Neural progenitor cell (in vitro differentiated cells): ENCODE data around the gene NHSL1. TPM values are rescaled to one million over a fixed set of nuclear protein-coding genes. Genes with fewer than 3 reads are reported as not detected.

Source experiments
- DNase-seq: peaks from one replicate; pipeline ENCODE4 v3.0.0-alpha.2; 2016; ENCODE audit warnings: low spot score
- H2AFZ ChIP-seq: fragments of 200-600 bp; sonication (generic); replicated peaks from 2 replicates; pipeline ENCODE4 v1.6.1; 2016; ENCODE audit warnings: antibody characterized with exemption
- H3F3A ChIP-seq: fragments of 200-600 bp; sonication (generic); 2 replicates; pipeline ENCODE4 v1.6.1; 2016; ENCODE audit warnings: antibody characterized with exemption, low read depth
- H3K27ac ChIP-seq: fragments of 200-600 bp; sonication (generic); 2 replicates; pipeline ENCODE4 v1.5.1; 2016; ENCODE audit warnings: mild to moderate bottlenecking
- H3K27me3 ChIP-seq: fragments of 200-600 bp; sonication (generic); 2 replicates; pipeline ENCODE4 v1.6.1; 2016; ENCODE audit warnings: mild to moderate bottlenecking, moderate library complexity
- H3K36me3 ChIP-seq: fragments of 200-600 bp; sonication (generic); 2 replicates; pipeline ENCODE4 v1.5.1; 2016
- H3K4me1 ChIP-seq: fragments of 200-600 bp; sonication (generic); 2 replicates; pipeline ENCODE4 v1.6.1; 2016; ENCODE audit warnings: mixed run types
- H3K4me2 ChIP-seq: fragments of 200-600 bp; sonication (generic); 2 replicates; pipeline ENCODE4 v1.6.1; 2016
- H3K4me3 ChIP-seq: fragments of 200-600 bp; sonication (generic); 2 replicates; pipeline ENCODE4 v1.5.1; 2016
- H3K79me2 ChIP-seq: fragments of 200-600 bp; sonication (generic); 2 replicates; pipeline ENCODE4 v1.6.1; 2016; ENCODE audit warnings: low read depth
- H3K9ac ChIP-seq: fragments of 200-600 bp; sonication (generic); 2 replicates; pipeline ENCODE4 v1.6.1; 2016
- H3K9me3 ChIP-seq: fragments of 200-600 bp; sonication (generic); 2 replicates; pipeline ENCODE4 v1.5.1; 2016; ENCODE audit warnings: low read depth
- H4K20me1 ChIP-seq: fragments of 200-600 bp; sonication (generic); 2 replicates; pipeline ENCODE4 v1.6.1; 2016; ENCODE audit warnings: low read depth
- H3K27ac Mint-ChIP-seq: 3 replicates; pipeline ENCODE4 v1.8.0; 2021; ENCODE audit warnings: mixed read lengths
- H3K27me3 Mint-ChIP-seq: 2 replicates; pipeline ENCODE4 v1.8.0; 2022; ENCODE audit warnings: low read depth, mild to moderate bottlenecking, inconsistent platforms, moderate library complexity, mixed read lengths; ENCODE audit not compliant: insufficient read depth
- H3K36me3 Mint-ChIP-seq: 3 replicates; pipeline ENCODE4 v1.8.0; 2021; ENCODE audit warnings: mixed read lengths
- H3K4me1 Mint-ChIP-seq: 3 replicates; pipeline ENCODE4 v1.8.0; 2021; ENCODE audit warnings: mixed read lengths
- H3K4me3 Mint-ChIP-seq: 3 replicates; pipeline ENCODE4 v1.8.0; 2021; ENCODE audit warnings: mild to moderate bottlenecking, moderate library complexity, mixed read lengths
- H3K9me3 Mint-ChIP-seq: 3 replicates; pipeline ENCODE4 v1.8.0; 2020; ENCODE audit warnings: mixed read lengths
- EZH2 ChIP-seq: fragments of 200-600 bp; sonication (generic); IDR thresholded peaks from 2 replicates; pipeline ENCODE4 v1.6.1; 2017; ENCODE audit warnings: antibody characterized with exemption, mild to moderate bottlenecking, moderate library complexity
- EZH2phosphoT487 ChIP-seq: fragments of 200-600 bp; sonication (generic); IDR thresholded peaks from 2 replicates; pipeline ENCODE4 v1.6.1; 2017; ENCODE audit warnings: antibody characterized with exemption
- total RNA-seq: library from RNA; depleted of rRNA; stranded (reverse); fragments of >200 nt; gene quantifications from 2 replicates; pipeline ENCODE4 v1.2.3, GENCODE V29; 2015; ENCODE audit warnings: low replicate concordance
- TF ChIP-seq, protein P1 (sequence below): fragments of 200-600 bp; sonication (generic); IDR thresholded peaks from 2 replicates; pipeline ENCODE4 v1.5.1; 2017; ENCODE audit warnings: antibody characterized with exemption, mild to moderate bottlenecking

Gene NHSL1
- total RNA-seq, 1 donor from 2014 or later: 12.1 TPM

DNA sequence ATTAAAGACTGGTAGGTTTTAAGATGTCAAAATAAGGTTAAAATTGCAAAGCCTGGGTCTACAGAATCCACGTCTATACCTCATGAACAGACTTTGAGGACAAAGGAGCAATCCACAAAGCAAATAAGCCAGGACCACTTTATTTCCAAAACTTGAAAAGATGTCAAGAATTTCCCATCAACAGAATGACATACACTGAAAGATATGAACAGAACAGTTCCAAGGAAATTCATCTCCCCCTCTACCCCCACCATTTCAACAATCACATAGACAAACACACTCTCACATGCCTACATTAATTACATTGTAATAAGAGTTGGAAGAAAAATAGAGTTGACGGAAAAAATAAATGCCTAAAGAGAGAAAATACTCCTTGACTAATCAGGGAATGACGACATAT lies 45.2 kb upstream of the NHSL1 start:
- Histone ChIP-seq H3K4me2 (no peak overlapping the region), H3K36me3 (no peaks in the 10 kb centered on the region), H3K79me2 (peaks cover 58% of the 10 kb centered on the region), H3K27ac (no peak overlapping the region), H2AFZ (no peak overlapping the region), H3K9ac (no peak overlapping the region), H3K27me3 (no peaks in the 10 kb centered on the region), H3K9me3 (no peaks in the 10 kb centered on the region), H3K4me1 (peaks cover 27% of the 10 kb centered on the region), H3K4me3 (no peak overlapping the region), H3F3A (peaks cover 12% of the 10 kb centered on the region), H4K20me1 (peaks cover 16% of the 10 kb centered on the region)
- no peak for TF ChIP-seq EZH2
- TF ChIP-seq, protein P1, sequence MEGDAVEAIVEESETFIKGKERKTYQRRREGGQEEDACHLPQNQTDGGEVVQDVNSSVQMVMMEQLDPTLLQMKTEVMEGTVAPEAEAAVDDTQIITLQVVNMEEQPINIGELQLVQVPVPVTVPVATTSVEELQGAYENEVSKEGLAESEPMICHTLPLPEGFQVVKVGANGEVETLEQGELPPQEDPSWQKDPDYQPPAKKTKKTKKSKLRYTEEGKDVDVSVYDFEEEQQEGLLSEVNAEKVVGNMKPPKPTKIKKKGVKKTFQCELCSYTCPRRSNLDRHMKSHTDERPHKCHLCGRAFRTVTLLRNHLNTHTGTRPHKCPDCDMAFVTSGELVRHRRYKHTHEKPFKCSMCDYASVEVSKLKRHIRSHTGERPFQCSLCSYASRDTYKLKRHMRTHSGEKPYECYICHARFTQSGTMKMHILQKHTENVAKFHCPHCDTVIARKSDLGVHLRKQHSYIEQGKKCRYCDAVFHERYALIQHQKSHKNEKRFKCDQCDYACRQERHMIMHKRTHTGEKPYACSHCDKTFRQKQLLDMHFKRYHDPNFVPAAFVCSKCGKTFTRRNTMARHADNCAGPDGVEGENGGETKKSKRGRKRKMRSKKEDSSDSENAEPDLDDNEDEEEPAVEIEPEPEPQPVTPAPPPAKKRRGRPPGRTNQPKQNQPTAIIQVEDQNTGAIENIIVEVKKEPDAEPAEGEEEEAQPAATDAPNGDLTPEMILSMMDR: no peak
- no peak for DNase-seq
- peaks cover 9% of the 10 kb centered on the region for H3K36me3 Mint-ChIP-seq
- H3K4me3 Mint-ChIP-seq: peak overlapping the region; percentile 71
- H3K4me1 Mint-ChIP-seq: peaks cover 58% of the 10 kb centered on the region
- peaks cover 7% of the 10 kb centered on the region for H3K9me3 Mint-ChIP-seq
- peaks cover 3% of the 10 kb centered on the region for H3K27me3 Mint-ChIP-seq
- no peak overlapping the region for H3K27ac Mint-ChIP-seq

DNA sequence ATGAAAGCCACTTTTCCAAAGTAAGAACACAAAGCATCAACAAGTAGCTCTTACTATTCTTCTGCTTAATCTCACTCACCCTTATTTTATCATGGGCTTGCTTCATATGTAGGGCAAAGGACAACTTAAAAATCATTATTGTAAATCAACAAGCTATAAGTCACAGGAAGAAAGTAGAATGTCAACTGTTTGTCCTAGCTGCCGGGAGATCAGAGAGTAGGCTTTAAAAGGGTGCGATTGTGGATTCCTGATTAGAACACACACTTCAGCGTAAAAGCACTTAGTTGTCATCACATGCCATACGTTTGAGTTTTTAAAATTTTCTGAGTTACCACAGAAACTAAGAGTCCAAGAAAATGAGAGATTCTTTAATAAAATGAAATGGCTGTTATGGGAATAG lies 44.4 kb upstream of the NHSL1 start:
- peaks cover 5% of the 10 kb centered on the region for H3K36me3 Mint-ChIP-seq
- peaks cover 61% of the 10 kb centered on the region for H3K4me1 Mint-ChIP-seq
- DNase-seq: no peak
- Histone ChIP-seq H2AFZ (no peak overlapping the region), H3K27me3 (no peaks in the 10 kb centered on the region), H4K20me1 (peaks cover 16% of the 10 kb centered on the region), H3K4me1 (peaks cover 30% of the 10 kb centered on the region), H3K36me3 (no peaks in the 10 kb centered on the region), H3K4me2 (no peak overlapping the region), H3K27ac (no peak overlapping the region), H3K4me3 (no peak overlapping the region), H3F3A (peaks cover 12% of the 10 kb centered on the region), H3K9me3 (no peaks in the 10 kb centered on the region), H3K9ac (no peak overlapping the region), H3K79me2 (peaks cover 63% of the 10 kb centered on the region)
- H3K4me3 Mint-ChIP-seq: no peak overlapping the region
- peaks cover 7% of the 10 kb centered on the region for H3K9me3 Mint-ChIP-seq
- H3K27me3 Mint-ChIP-seq: no peaks in the 10 kb centered on the region
- H3K27ac Mint-ChIP-seq: peak overlapping the region; percentile 16
- no peak for TF ChIP-seq EZH2phosphoT487
- no peak for TF ChIP-seq EZH2
- TF ChIP-seq, protein P1: no peak

DNA sequence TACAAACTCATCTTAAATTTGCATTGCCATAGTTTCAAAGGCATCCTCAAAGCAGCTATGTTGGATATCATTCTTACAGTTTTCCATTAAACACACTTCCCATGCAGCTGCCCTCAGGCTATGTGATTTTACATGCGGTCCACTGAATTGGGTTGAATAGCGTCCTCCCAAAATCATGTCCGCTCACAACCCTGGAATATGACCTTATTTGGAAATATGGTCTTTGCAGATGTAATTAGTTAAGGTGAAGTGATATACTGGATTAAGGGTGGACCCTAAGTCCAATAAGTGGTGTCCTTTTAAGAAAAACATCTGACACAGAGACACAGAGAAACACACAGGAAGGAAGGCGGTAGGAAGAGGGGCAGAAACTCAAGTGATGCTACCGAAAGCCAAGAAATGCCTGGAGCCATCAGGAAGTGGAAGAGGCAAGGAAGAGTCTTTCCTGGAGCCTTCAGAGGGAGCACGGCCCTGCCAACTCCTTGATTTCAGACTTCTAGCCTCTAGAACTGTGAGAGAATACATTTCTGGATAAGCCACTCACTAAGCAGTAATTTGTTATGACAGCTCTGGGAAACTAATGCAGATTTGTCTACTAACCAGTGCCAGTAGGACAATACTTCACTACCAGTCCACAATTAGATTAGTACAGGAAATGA lies 42.7 kb upstream of the NHSL1 start:
- Mint-ChIP-seq H3K4me1 (peaks cover 63% of the 10 kb centered on the region), H3K27ac (peak overlapping the region; percentile 33), H3K9me3 (peaks cover 7% of the 10 kb centered on the region), H3K36me3 (peaks cover 14% of the 10 kb centered on the region), H3K4me3 (no peak overlapping the region), H3K27me3 (no peaks in the 10 kb centered on the region)
- Histone ChIP-seq H4K20me1 (peaks cover 16% of the 10 kb centered on the region), H3K4me3 (no peak overlapping the region), H3K79me2 (peaks cover 72% of the 10 kb centered on the region), H3K4me2 (no peak overlapping the region), H3K4me1 (peaks cover 36% of the 10 kb centered on the region), H3K9ac (no peak overlapping the region), H3K36me3 (no peaks in the 10 kb centered on the region), H3K9me3 (no peaks in the 10 kb centered on the region), H3F3A (peaks cover 12% of the 10 kb centered on the region), H3K27ac (no peak overlapping the region), H3K27me3 (no peaks in the 10 kb centered on the region), H2AFZ (no peak overlapping the region)
- DNase-seq: no peak
- TF ChIP-seq EZH2phosphoT487: no peak
- no peak for TF ChIP-seq EZH2
- TF ChIP-seq, protein P1: no peak
